Measurements from ENCODE around the gene CCDC77.

- TF ChIP-seq EZH2 (IDR thresholded peaks at IDR 0.05; ENCODE audit: low read depth) (no peak), CTCF (conservative IDR thresholded peaks at IDR 0.05) (no peak)
These were observed 71.8 kb downstream of the CCDC77 start for GRCh38 chr12:473198-473597.
